ENCODE data around the gene G6PC3. TPM values are rescaled to one million over a fixed set of nuclear protein-coding genes. Genes with fewer than 3 reads are reported as not detected.
A peak's percentile ranks its signal among the peaks of the same experiment; 100 is the strongest.

G6PC3 gene
- polyA plus RNA-seq, 2 of the 4 experiments (the other 2 are of a cell fraction) = 104 to 130 TPM

DNA sequence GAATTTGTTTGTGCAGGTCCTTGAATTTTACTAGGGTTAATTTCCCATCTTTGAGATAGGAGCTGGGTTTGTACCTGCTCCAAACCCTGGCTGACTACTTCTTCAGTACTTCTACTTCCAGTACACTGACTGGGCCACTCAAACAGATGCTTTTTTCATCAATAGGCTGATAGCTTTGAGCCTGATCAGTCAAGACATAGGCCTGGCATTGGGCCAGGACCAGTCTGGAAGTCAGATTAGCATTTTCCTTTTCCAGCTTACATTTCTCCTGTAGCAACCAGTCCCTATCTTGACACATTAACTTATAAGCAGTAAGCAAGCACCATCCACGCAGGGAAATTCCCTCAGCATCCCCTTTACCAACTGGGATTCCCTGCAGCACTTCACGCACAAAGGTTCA is 48.3 kb upstream of the G6PC3 start:
- no peak for DNase-seq (ENCODE audit: low read depth in 1 of 2, low spot score in 1 of 2)
- 90% methylated on average over 2 of the region's 2 CpGs for WGBS (ENCODE audit: missing lambda C conversion rate)
- no peaks in the 10 kb centered on the region for H3K9me3 ChIP-seq
- no peak for TF ChIP-seq POLR2AphosphoS2 (conservative IDR thresholded peaks at IDR 0.05; ENCODE audit: low read length)
- no peak for TF ChIP-seq RNF2 (IDR thresholded peaks at IDR 0.05; ENCODE audit: borderline replicate concordance, low read depth)
- no peak for TF ChIP-seq EHMT2 (IDR thresholded peaks at IDR 0.05; ENCODE audit: low read depth)
- no peak for TF ChIP-seq CTCF (IDR thresholded peaks at IDR 0.05)
- no peak for TF ChIP-seq HMGXB4 (CRISPR knock-in tag; IDR thresholded peaks at IDR 0.05; ENCODE audit: borderline replicate concordance)
- POLR2A ChIA-PET = no interaction called here
- no peak for FAIRE-seq
- H3K27ac ChIP-seq = no peak overlapping the region
- no peak overlapping the region for H3K4me3 ChIP-seq
- ATAC-seq = no peak
- CTCF ChIA-PET = interaction anchor here (0.6 to 14.3 kb wide), 5 partner anchors 10 to 142 kb away, joined by 3 to 145 read pairs (median 4); no protein-coding TSS in a partner anchor
- H3K4me2 ChIP-seq = no peak overlapping the region
- H3K4me1 ChIP-seq = no peaks in the 10 kb centered on the region

DNA sequence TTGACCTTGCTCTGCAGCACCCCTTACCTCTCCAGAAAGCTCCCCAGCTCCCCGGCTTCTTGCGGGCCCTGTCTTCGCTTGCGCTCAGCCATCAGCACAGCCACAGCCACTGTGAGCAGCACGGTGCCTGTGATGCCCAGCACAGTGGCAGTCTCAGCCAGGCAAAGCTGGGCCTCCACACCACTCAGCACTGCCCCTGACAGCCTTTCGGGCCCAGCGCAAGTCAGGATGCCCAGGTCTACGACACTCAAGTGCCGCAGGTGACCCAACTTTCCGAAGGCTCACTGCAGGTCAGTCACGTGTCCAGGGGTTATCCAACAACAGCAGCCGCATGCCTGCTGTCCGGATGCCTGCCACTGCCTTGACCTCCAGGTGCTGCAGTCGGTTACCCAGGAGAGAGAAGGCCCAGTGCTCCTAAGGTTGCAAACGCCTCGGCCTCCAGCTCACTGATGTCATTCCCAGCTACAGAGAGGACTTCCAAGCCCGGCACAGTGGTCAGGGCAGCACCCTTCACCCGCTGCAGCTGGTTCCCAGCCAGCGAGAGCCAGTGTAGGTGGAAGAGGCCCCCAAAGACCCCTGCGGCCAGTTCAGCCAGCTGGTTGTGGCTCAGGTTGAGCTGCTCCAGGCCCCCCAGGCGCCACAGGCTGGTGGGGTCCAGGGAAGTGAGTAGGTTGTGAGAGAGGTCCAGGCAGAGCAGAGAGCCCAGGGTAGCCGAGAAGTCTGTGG is 46.8 kb upstream of the G6PC3 start:
- ATAC-seq = peak in 1 of 2 experiments; percentile 25; a peak in 3 of 6 replicates

More for the DNA sequence above, 46.8 kb upstream of the G6PC3 start:
- DNase-seq (ENCODE audit: low read depth in 1 of 2, low spot score in 1 of 2) (no peak), FAIRE-seq (no peak)
- H3K4me2 ChIP-seq = no peak overlapping the region
- POLR2A ChIA-PET = no interaction called here
- no peaks in the 10 kb centered on the region for H3K9me3 ChIP-seq
- no peak overlapping the region for H3K4me3 ChIP-seq
- no peak overlapping the region for H3K27ac ChIP-seq
- WGBS (ENCODE audit: missing lambda C conversion rate) = 95% methylated on average over 19 of the region's 22 CpGs
- CTCF ChIA-PET = interaction anchor here (0.9 to 14.3 kb wide), 9 partner anchors 9 to 147 kb away, joined by 3 to 145 read pairs (median 4); partner anchors contain the start of gene ASB16
- no peaks in the 10 kb centered on the region for H3K4me1 ChIP-seq
- TF ChIP-seq, protein P1, sequence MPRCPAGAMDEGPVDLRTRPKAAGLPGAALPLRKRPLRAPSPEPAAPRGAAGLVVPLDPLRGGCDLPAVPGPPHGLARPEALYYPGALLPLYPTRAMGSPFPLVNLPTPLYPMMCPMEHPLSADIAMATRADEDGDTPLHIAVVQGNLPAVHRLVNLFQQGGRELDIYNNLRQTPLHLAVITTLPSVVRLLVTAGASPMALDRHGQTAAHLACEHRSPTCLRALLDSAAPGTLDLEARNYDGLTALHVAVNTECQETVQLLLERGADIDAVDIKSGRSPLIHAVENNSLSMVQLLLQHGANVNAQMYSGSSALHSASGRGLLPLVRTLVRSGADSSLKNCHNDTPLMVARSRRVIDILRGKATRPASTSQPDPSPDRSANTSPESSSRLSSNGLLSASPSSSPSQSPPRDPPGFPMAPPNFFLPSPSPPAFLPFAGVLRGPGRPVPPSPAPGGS (IDR thresholded peaks at IDR 0.05) = no peak
- no peak for TF ChIP-seq MAX (IDR thresholded peaks at IDR 0.05)
- TF ChIP-seq HOXB5 (CRISPR knock-in tag; IDR thresholded peaks at IDR 0.05) = no peak
- TF ChIP-seq HMGXB4 (CRISPR knock-in tag; IDR thresholded peaks at IDR 0.05; ENCODE audit: borderline replicate concordance) = no peak
- TF ChIP-seq, protein P2, sequence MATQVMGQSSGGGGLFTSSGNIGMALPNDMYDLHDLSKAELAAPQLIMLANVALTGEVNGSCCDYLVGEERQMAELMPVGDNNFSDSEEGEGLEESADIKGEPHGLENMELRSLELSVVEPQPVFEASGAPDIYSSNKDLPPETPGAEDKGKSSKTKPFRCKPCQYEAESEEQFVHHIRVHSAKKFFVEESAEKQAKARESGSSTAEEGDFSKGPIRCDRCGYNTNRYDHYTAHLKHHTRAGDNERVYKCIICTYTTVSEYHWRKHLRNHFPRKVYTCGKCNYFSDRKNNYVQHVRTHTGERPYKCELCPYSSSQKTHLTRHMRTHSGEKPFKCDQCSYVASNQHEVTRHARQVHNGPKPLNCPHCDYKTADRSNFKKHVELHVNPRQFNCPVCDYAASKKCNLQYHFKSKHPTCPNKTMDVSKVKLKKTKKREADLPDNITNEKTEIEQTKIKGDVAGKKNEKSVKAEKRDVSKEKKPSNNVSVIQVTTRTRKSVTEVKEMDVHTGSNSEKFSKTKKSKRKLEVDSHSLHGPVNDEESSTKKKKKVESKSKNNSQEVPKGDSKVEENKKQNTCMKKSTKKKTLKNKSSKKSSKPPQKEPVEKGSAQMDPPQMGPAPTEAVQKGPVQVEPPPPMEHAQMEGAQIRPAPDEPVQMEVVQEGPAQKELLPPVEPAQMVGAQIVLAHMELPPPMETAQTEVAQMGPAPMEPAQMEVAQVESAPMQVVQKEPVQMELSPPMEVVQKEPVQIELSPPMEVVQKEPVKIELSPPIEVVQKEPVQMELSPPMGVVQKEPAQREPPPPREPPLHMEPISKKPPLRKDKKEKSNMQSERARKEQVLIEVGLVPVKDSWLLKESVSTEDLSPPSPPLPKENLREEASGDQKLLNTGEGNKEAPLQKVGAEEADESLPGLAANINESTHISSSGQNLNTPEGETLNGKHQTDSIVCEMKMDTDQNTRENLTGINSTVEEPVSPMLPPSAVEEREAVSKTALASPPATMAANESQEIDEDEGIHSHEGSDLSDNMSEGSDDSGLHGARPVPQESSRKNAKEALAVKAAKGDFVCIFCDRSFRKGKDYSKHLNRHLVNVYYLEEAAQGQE (IDR thresholded peaks at IDR 0.05) = no peak
- TF ChIP-seq MAZ (IDR thresholded peaks at IDR 0.05; ENCODE audit: borderline replicate concordance, low read depth, low read length) = no peak
- TF ChIP-seq FOSB (CRISPR knock-in tag; IDR thresholded peaks at IDR 0.05) = no peak
- TF ChIP-seq FOXS1 (CRISPR knock-in tag; IDR thresholded peaks at IDR 0.05) = no peak
- no peak for TF ChIP-seq HOXA7 (CRISPR knock-in tag; IDR thresholded peaks at IDR 0.05)
- TF ChIP-seq ZNF302 (CRISPR knock-in tag; IDR thresholded peaks at IDR 0.05) = no peak
- TF ChIP-seq ZC3H11A (IDR thresholded peaks at IDR 0.05) = no peak
- no peak for TF ChIP-seq ATOH8 (CRISPR knock-in tag; IDR thresholded peaks at IDR 0.05; ENCODE audit: low read depth)
- TF ChIP-seq, protein P3, sequence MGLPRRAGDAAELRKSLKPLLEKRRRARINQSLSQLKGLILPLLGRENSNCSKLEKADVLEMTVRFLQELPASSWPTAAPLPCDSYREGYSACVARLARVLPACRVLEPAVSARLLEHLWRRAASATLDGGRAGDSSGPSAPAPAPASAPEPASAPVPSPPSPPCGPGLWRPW (IDR thresholded peaks at IDR 0.05) = no peak
- TF ChIP-seq ESRRA (IDR thresholded peaks at IDR 0.05; ENCODE audit: borderline replicate concordance, low read length) = no peak
- TF ChIP-seq NPAS2 (CRISPR knock-in tag; IDR thresholded peaks at IDR 0.05; ENCODE audit: borderline replicate concordance) = no peak
- no peak for TF ChIP-seq CEBPB (IDR thresholded peaks at IDR 0.05)

All from A549 (cell line).